ENCODE data around the gene IAH1. TPM values are rescaled to one million over a fixed set of nuclear protein-coding genes. Genes with fewer than 3 reads are reported as not detected.

Gene IAH1
- polyA plus RNA-seq, 3 donors, result 39.4 to 98.2 (median 84.0) TPM

DNA sequence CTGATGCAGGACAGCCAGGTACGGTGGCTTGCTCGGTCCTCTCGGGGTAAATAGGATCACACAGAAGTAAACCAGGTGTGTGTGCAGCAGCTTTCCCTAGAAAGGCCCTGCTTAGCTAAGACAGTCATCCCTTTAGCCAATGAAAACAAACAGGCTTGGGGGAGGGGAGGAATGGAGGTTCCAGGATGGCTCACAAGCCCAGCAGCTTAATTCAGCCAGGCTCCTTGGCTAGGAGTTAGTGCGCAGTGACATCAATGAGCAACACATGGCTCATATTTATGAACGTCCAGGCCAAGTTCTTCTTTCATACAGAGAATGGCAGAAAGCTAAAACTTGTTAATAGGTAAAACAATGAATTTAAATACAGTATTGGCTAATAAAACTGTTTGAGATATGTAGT is 10.2 kb downstream of the IAH1 start:
- no peaks in the 10 kb centered on the region for H3K4me1 Mint-ChIP-seq
- 100% methylated on average over 5 of the region's 5 CpGs for WGBS (ENCODE audit: insufficient coverage)
- Histone ChIP-seq H3K4me3 (replicated peaks in 1 of 3; ENCODE audit: low read depth in 2 of 3, low read length in 3 of 3) (no peak overlapping the region), H3K4me2 (replicated peaks; ENCODE audit: extremely low read depth, low read length, poor library complexity, severe bottlenecking) (no peak overlapping the region), H3K27me3 (ENCODE audit: control insufficient read depth in 2 of 2, insufficient read depth in 2 of 2, low read length in 2 of 2) (no peaks in the 10 kb centered on the region), H4K20me1 (ENCODE audit: insufficient read depth, low read length) (peaks cover 73% of the 10 kb centered on the region), H3K9me3 (replicated peaks in 1 of 2; ENCODE audit: control insufficient read depth in 1 of 2, insufficient read depth in 1 of 2, low read length in 2 of 2) (no peaks in the 10 kb centered on the region), H3K36me3 (replicated peaks in 1 of 2; ENCODE audit: control insufficient read depth in 1 of 2, insufficient read depth in 2 of 2, low read length in 2 of 2) (peaks cover 90 to 100% of the 10 kb centered on the region in 2 donors), H3K4me1 (ENCODE audit: control insufficient read depth in 1 of 2, insufficient read depth in 2 of 2, low read length in 2 of 2) (no peaks in the 10 kb centered on the region), H3K79me2 (ENCODE audit: insufficient read depth, low read length) (peaks cover 2% of the 10 kb centered on the region), H3K9ac (ENCODE audit: insufficient read depth, low read length, poor library complexity, severe bottlenecking) (no peak overlapping the region), H3K27ac (ENCODE audit: low read depth in 1 of 2, low read length in 2 of 2) (no peak overlapping the region), H2AFZ (ENCODE audit: insufficient read depth, low read depth, low read length, poor library complexity, severe bottlenecking) (no peak overlapping the region)
- no peak overlapping the region for H3K4me3 Mint-ChIP-seq
- no peak overlapping the region for H3K27ac Mint-ChIP-seq
- no peak for DNase-seq
- peaks cover 79 to 98% of the 10 kb centered on the region in 2 donors for H3K36me3 Mint-ChIP-seq
- TF ChIP-seq, protein P1, sequence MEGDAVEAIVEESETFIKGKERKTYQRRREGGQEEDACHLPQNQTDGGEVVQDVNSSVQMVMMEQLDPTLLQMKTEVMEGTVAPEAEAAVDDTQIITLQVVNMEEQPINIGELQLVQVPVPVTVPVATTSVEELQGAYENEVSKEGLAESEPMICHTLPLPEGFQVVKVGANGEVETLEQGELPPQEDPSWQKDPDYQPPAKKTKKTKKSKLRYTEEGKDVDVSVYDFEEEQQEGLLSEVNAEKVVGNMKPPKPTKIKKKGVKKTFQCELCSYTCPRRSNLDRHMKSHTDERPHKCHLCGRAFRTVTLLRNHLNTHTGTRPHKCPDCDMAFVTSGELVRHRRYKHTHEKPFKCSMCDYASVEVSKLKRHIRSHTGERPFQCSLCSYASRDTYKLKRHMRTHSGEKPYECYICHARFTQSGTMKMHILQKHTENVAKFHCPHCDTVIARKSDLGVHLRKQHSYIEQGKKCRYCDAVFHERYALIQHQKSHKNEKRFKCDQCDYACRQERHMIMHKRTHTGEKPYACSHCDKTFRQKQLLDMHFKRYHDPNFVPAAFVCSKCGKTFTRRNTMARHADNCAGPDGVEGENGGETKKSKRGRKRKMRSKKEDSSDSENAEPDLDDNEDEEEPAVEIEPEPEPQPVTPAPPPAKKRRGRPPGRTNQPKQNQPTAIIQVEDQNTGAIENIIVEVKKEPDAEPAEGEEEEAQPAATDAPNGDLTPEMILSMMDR (IDR thresholded peaks at IDR 0.05), result no peak
- intact Hi-C loops (cut with micrococcal nuclease), result no loop called here
- H3K27me3 Mint-ChIP-seq (ENCODE audit: low read depth in 3 of 3), result peaks cover 0 to 1% (median 0%) of the 10 kb centered on the region in 3 donors
- no peaks in the 10 kb centered on the region for H3K9me3 Mint-ChIP-seq

DNA sequence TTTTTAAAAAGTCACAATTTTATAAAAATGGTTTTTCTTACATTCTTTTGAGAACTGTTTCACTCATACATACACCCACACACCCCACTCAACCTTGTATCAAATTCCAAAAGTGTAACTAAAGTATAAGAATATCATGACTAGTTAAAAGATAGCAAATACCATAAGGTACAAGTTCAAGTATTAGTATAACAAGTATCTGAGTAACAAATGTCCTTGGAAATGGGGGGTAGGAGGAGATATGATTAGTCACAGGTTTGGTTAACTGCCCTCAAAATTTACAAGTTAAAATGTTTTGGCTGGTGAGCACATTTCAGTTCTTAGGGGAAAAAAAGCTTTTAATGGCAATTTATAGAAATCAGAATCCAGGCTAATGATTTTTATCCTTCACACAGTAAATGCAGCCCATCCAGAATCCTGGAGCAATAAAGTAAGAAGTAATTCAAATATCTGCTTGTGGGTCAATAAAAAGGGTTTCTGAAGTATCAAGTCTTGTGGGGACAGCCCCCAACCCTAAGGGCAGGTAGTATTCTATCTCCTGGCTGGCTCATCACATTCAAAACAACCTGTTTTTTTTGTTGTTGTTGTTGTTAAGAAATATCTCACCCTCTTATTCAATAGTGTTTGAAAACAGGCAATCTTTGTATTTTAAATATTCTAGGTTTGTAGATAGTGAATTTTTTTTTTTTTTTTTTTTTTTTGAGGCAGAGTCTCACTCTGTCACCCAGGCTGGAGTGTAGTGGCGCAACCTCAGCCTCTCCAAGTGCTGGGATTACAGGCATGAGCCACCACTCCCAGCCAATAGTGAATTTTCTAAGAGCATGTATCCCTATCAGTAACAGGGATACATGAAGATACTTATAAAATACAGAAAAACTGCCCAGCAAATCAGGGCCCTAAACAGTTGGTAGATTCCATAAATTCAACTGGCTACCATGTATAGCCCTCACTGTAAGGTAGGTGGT is 14.5 kb downstream of the IAH1 start:
- H3K79me2 ChIP-seq (ENCODE audit: insufficient read depth, low read length), result no peaks in the 10 kb centered on the region
- no CpG with 5 or more reads among the region's 1 CpG for WGBS (ENCODE audit: insufficient coverage)
- H4K20me1 ChIP-seq (ENCODE audit: insufficient read depth, low read length), result peaks cover 51% of the 10 kb centered on the region
- no peaks in the 10 kb centered on the region for H3K9me3 ChIP-seq (replicated peaks in 1 of 2; ENCODE audit: control insufficient read depth in 1 of 2, insufficient read depth in 1 of 2, low read length in 2 of 2)
- H3K27ac Mint-ChIP-seq, result peak overlapping the region in 2 of 7 donors; percentile 15 to 42
- no peaks in the 10 kb centered on the region for H3K4me1 Mint-ChIP-seq
- no peak overlapping the region for H3K4me3 Mint-ChIP-seq
- peaks cover 97 to 100% of the 10 kb centered on the region in 2 donors for H3K36me3 ChIP-seq (replicated peaks in 1 of 2; ENCODE audit: control insufficient read depth in 1 of 2, insufficient read depth in 2 of 2, low read length in 2 of 2)
- H3K9ac ChIP-seq (ENCODE audit: insufficient read depth, low read length, poor library complexity, severe bottlenecking), result no peak overlapping the region
- no peaks in the 10 kb centered on the region for H3K27me3 ChIP-seq (ENCODE audit: control insufficient read depth in 2 of 2, insufficient read depth in 2 of 2, low read length in 2 of 2)
- no peaks in the 10 kb centered on the region for H3K27me3 Mint-ChIP-seq (ENCODE audit: low read depth in 3 of 3)
- H3K27ac ChIP-seq (ENCODE audit: low read depth in 1 of 2, low read length in 2 of 2), result no peak overlapping the region
- H2AFZ ChIP-seq (ENCODE audit: insufficient read depth, low read depth, low read length, poor library complexity, severe bottlenecking), result no peak overlapping the region
- no peaks in the 10 kb centered on the region for H3K9me3 Mint-ChIP-seq
- intact Hi-C loops (cut with micrococcal nuclease), result no loop called here
- H3K4me2 ChIP-seq (replicated peaks; ENCODE audit: extremely low read depth, low read length, poor library complexity, severe bottlenecking), result no peak overlapping the region
- H3K36me3 Mint-ChIP-seq, result peaks cover 88 to 98% of the 10 kb centered on the region in 2 donors
- TF ChIP-seq, protein P1 (IDR thresholded peaks at IDR 0.05), result no peak
- DNase-seq, result no peak
- no peak overlapping the region for H3K4me3 ChIP-seq (replicated peaks in 1 of 3; ENCODE audit: low read depth in 2 of 3, low read length in 3 of 3)
- no peaks in the 10 kb centered on the region for H3K4me1 ChIP-seq (ENCODE audit: control insufficient read depth in 1 of 2, insufficient read depth in 2 of 2, low read length in 2 of 2)
